GM20431 (cell line): ENCODE measurements around the gene KIAA0232.
"Not testable (repeated sequence)": the region's sequence is repeated elsewhere in the genome, so short reads cannot be mapped to it uniquely, and the experiment has no call there.

Experiments used
- in situ Hi-C: fragments of 300-500 bp; cut with MseI, MboI; formaldehyde crosslinking; loops from one replicate; pipeline ENCODE4 v1.15.0; 2020; ENCODE audit warnings: low sequenced_read_pairs; ENCODE audit not compliant: unreplicated experiment

KIAA0232 gene

DNA sequence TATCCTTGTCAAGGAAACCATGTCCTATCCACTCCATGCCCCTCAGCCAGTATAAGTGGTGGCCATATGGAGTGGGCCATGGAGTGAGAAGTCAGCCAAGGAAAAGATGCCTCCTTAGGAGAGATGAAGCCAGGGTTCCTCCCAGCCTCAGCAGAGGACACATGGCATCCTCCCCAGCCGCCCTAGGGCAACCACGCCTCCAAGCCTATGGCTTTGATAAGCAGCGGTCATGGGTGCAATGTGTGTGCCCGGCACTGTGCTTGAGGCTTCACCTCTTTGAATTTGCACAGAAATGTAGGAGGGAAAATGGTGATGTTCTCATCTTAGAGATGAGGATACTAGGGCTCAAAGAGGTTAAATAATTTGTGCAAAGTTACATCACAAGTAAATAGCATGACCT, 92.5 kb downstream of the KIAA0232 start:
- in situ Hi-C loops, result loop anchor here (10.0 kb wide), 1 partner anchor 150 kb away; no protein-coding TSS in a partner anchor

DNA sequence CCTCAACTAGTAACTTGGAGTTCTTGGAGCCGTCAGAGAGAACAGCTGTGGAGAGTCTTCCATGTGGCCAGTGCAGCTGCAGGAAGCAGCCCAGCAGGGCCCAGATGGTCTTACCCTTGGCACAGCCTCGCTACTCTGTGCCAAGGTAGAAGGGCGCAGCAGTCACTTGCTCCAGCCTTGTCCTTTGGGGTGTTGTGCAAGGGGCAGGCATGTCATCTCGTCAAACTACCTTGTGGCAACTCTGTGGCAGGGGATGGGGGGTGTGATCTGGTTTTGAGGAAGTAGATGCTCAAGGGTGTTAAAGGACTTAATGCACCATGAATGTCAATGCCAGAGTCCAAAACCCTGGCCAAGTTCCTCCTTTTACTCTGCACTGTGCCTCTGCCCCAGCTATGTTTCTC, 92.9 kb downstream of the KIAA0232 start:
- in situ Hi-C loops, result loop anchor here (10.0 kb wide), 1 partner anchor 151 kb away; no protein-coding TSS in a partner anchor

DNA sequence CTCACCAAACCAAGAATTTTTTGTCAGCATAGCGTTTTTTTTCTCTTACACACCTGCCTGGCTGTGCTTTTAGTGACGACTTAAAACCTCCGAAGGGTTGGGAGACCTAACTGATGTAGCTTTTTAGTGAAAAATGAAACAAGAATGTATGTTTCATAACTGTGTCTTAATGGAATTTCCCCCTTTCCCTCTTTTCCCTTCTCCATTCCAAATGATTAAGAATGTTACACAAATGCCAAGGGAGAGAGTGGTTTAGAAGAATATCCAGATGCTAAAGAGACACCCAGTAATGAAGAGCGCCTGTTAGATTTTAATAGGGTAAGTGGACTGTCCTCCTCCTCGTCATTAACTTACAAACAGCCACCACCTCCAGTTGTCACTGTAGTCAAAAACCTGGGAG, 93.9 kb downstream of the KIAA0232 start:
- in situ Hi-C loops, result loop anchor here (10.0 kb wide), 1 partner anchor 152 kb away; no protein-coding TSS in a partner anchor

DNA sequence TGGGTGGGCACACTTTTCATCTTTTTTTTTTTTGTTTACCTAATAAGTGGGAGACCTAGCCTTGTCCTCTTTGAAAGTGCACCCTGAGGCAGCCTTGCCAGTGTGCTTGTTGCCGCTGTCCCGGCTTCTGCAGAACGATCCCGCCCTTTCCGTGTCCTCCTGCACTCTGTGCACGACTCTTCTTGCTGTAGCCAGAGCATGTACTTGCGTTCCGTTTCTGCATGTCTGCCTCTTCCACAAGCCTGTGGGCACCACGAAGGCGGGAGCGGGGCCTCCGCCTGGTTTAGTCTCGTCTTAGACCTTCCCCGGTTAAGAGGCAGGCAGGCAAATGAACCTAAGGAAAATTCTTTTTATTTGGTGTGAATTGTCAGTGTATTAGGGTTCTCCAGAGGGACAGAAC, 94.5 kb downstream of the KIAA0232 start:
- in situ Hi-C loops, result loop anchor here (10.0 kb wide), 1 partner anchor 152 kb away; no protein-coding TSS in a partner anchor

DNA sequence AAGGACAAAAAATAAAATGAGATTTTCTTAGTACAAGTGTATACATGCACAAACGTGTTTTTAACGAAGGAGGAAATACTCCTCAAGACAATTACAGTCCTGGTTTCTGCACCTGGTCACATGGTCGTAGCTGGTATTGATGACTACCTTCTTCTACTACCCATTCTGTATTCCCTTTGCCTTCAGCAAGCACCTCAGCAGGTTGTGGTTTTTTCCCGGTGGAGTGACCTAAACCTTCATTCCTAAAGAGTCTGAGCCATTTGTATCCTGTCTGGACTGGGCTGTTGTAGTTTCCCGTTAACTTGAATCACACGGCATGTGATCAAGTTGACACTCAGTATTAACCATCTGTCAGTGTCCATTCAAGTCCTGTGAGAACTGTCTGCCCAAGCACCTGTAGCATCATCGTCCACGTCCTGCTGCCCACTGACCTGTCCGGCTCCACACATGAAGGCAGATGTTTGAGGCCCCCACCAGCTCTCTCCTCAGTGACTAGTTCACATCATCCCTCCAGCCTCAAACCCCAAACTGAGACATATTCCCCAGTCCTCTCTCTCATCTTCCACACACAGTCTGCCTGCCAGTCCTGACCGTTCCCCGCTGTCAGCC, 96.0 kb downstream of the KIAA0232 start:
- in situ Hi-C loops, result loop anchor here (10.0 kb wide), 1 partner anchor 154 kb away; no protein-coding TSS in a partner anchor

DNA sequence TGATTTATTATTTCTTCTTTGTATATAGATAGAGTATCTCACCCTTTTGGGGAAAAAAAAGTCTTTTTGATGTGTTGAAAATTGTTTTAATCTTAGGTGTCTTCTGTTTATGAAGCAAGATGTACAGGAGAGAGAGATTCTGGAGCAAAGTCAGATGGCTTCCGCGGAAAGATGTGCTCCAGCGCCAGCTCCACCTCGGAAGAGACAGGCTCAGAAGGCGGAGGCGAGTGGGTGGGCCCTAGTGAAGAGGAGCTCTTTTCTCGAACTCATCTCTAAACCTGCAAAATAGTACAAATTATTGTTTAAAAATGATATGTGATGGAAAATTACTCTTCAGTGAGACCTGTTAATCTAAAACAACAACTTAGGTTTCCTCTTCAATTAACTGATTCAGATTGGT, 98.2 kb downstream of the KIAA0232 start:
- in situ Hi-C loops, result no loop called here

DNA sequence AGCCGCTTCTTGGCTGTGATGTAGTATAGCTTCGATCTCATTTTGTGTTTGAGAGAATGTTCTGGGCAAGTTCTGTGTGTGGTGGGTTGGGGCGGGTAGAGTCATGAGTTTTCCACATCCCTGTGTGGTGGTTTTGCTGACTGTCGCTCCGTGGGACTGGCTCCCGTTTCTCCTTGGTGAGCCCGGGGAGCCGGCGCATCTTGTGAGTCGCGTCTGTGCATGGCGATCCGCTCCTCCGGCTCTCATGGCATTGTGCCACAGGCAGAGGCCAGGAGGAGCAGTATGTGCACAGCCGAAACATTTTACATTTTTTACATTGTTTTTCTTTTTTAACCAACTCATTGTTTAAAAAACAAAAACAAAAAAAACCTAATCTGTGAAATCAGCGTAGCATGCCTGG, 99.4 kb downstream of the KIAA0232 start:
- in situ Hi-C loops, result no loop called here

DNA sequence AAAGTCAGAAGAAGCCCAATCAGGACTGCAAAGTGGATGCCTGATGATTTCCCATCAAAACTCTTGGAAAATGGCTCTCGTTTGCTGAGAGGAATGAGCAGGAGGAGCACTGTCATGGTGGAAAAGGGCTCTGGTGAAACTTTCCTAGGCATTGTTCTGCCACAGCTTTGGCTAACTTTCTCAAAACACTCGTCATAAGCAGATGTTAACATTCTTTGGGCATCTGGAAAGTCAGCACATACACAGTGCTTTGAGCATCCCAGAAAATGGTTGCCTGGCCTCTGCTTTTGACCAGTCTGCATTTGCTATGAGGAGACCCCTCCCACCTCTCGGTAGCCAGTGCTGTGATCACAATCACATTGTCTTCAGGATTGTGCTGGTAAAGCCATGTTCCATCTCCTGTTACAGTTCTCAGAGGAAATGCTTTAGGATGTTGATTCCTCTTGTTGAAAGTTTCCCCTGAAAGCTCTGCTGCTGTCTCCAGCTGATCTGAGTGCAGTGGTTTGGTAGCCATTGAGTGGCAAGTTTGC, 101.9 kb downstream of the KIAA0232 start:
- in situ Hi-C loops, result no loop called here

DNA sequence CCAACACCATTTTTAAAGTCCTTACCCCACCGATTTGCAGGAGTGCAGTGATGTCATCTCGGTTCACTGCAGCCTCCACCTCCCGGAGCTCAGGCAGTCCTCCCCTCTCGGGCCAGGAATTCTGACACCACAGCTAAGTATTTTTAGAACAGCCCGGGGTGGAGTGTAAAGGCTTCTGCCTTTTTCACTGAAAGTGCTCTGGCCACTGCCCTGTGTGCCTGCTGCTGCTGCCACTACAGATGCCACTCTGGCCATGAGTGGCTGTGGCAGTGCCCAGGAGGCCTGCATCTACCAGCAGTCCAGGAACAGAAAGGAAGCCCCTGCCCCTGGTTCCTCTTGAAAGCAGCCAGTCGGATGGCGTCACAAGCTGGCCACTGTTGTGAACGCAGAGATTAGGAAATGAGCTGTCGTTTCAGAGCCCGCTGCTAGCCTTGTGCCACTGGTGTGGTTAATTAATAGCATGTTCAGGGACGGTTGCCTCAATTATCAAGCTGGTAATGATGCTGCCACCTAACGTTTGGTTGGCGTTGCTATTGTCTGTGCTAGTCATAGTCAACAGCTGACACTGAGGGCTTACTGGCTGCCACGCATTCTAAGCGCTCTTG, 103.5 kb downstream of the KIAA0232 start:
- in situ Hi-C loops, result no loop called here

DNA sequence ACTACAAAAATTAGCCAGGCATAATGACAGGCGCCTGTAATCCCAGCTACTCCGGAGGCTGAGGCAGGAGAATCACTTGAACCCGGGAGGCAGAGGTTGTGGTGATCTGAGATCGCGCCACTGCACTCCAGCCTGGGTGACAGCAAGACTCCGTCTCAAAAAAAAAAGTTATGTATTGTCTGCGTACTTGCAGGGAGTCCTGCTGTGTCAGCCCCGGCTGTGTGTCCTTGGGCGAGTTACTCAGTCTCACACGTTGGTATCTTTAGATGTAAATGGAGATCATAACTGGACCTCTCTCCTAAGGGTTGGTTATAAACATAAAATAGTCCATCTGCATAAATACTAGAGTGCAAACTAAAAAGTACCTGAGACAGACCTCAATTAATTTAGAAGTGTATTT, 104.4 kb downstream of the KIAA0232 start:
- in situ Hi-C loops, result no loop called here

DNA sequence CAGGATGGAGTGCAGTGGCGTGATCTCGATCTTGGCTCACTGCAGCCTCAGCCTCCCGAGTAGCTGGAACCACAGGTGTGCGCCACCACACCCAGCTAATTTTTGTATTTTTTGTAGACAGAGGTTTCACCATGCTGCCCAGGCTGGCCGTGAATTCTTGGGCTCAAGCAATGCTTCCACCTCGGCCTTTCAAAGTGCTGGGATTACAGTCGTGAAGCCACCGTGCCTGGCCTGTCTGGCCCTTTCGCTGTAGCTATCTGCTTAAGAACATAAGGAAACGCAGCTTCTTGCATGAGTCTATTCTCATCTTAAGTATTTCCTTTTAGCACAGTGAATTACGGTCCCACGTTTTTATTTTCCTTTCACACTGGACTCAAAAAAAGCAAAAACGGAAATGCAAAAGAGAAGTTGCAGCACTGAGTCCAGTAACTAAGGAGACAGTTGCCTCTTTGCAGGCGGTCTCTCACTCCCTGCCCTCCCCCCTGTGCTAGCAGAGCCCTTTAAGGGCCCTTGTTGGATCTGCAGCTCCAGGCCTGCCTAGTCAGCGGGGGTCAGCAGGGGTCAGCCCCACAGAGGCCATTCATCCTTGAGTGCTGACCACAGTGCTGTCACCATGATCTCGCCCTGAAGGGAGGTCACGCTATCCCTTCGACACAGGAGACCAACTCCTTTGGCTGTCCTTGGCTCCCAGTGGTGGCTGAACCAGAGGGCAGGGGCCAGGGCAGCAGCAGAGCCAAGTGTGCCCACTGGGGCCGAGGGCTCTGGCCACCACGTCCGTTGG, 105.3 kb downstream of the KIAA0232 start:
- in situ Hi-C loops, result no loop called here

DNA sequence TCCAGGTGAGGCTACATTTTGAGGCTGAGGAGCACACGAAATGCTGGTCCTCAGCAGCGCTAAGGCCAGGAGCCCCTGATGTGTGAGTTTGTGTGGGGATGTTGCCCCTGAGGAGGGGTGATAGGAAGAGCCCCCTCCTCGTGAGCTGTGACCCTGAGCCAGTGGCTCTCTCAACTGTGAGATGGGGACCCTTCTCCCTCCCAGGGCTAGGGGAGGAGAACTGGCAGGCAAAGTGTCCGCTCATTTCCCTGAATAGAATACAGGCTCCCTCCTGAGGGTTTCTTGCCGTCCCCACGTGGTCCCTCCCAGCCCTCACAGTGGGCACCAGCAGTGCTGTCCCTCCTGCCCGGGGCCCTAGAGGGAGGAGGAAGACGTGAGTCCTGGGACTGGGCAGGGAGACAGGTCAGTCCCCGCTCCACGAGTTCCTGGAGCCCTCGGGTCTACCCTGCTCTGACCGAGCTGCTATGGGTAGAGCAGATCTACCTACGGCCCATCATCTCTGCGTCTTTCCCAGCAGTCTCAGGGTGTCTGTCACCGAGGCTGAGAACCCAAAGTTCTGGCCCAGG, 106.1 kb downstream of the KIAA0232 start:
- in situ Hi-C loops, result no loop called here

DNA sequence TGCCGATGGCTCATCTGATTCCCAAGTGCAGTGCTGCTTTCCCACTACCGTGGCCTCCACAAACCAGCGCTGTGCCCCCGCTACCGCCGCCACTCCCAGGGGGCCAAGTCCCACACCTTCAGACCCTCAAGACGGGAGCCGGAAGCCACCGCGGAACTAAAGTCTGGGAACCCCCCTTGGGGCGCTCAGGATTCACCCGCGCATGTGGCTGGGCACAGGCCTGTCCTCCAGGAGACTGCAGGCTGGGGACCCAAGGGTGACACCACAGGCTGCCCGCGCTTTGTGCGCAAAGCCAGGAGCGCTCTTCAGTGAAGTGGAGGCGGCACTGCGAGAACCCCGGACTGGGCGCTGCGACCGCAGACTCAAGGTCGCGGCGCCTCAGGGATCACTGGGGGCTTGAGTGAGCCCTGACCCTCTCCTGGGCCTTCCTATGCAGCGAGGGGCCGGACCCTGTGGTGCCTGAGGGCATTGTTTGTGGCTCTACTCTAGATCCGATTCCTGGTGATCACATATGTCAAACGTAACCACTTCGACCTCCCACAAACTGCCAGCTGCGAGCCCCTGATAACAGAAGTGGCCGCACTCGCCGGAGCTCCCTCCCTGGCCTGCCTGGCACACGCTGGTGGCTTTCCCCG, 106.7 kb downstream of the KIAA0232 start:
- in situ Hi-C loops, result no loop called here

DNA sequence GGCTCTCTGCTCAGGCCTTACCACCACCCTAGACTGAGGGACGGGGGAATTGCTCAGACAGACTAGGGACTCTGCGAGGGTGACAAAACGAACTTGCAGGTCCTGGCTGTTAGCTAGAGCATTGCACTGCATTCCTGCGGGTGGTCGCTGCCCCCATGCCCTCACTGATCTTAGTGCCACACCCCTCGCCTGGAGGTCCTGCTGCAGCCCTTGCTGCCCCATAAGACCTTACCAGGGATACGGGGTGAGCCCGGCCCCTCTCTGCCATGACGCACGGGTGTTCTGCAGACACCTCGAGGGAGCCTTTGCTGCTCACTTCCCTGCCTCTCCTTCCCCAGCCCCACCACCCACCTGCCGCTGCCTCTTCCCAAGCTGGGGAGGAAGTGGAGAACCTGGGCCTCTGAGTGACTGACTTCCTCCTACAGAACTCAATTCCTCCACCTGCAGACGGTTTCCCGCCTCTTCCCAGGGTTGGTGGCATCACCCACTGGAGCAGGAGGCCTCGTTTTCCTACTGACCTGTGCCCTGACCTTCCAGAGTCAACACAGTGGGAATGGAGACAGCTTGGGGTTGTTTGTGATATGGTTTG, 107.3 kb downstream of the KIAA0232 start:
- in situ Hi-C loops, result no loop called here

DNA sequence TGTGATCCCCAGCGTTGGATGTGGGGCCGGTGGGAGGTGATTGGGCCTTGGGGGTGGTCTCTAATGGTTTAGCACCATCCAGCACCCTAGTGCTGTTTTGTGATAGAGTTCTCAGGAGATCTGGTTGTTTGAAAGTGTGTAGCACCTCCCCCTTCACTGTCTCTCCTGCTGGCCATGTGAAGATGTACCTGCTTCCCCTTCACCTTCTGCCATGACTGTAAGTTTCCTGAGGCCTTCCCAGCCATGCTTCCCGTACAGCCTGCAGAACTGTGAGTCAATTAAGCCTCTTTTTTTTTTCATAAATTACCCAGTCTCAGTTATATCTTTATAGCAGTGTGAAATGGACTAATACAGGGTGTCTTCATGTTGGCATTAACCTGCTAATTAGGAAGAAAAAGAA, 107.8 kb downstream of the KIAA0232 start:
- in situ Hi-C loops, result no loop called here

DNA sequence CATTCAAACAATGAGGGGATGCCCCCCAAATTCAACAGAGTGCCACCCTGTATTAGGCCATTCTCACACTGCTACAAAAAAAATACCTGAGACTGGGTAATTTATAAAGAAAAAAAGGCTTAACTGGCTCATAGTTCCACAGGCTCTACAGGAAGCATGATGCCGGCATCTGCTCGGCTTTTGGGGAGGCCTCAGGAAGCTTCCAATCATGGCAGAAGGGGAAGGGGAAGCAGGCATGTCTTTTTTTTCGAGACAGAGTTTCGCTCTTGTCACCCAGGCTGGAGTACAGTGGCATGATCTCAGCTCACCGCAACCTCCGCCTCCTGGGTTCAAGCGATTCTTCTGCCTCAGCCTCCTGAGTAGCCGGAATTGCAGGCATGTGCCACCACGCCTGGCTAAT, 108.4 kb downstream of the KIAA0232 start:
- in situ Hi-C loops, result not testable (repeated sequence)

DNA sequence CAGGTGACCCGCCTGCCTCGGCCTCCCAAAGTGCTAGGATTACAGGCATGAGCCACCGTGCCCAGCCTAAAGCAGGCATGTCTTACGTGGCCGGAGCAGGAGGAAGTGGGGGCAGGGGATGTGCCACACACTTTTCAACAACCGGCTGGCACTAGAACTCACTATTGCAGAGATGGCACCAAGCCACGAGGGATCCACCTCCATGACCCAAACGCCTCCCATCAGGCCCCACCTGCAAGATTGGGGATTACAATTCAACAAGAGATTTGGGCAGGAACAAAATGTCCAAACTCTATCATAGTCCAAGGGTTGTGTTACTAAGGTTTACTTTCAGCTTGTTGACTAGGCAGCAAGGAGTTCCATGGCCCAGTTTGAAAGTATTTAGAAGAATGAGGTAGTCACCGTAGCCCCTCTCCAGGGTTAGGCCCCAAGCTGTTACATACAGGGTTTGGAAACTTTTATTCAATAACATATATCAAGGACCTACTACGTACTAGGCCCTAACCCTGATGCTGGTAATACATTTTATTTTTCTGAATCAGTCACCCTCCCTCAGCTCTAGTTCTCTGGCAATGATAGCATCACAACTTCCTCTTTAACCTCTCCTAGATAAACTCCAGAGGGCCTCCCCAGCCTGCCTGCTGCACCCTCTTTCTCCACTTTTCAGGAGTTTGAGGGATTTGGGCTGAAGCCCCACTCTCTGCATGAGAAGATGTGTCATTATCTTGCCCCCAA, 109.1 kb downstream of the KIAA0232 start:
- in situ Hi-C loops, result no loop called here

DNA sequence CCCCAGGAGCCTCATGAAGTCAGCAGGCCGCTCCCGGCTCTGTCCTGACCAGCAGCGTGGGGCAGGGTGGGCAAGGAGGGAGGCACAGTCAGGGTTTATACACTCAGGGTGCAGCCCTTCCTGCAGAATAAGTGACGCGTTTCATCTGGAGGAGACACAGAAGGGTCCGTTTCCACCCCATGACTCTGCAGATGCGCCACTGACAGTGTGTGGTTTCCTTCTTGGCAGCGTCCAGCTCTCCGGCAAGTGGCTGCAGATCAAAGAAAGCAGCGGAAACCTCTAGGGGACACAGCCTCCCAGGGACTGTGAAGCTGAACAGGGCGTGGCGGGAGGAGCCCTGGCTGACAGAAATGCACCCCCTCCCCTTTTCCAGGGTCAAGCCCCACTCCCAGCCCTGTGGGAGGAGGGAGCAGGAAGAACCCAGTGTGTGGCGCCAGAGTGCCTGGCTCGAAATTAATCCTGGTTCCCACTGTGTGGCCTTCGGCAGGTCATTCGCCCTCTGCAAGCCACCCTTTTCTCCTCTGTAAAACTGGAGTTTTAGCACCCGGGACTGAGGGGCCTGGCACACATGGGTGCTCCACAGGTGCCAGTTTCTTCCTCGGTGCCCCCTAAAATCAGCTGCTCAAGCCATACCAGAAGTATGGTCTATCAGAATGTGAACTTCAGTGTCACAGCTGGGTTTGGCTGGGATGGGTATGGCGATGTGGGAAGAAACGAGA, 109.8 kb downstream of the KIAA0232 start:
- in situ Hi-C loops, result no loop called here

DNA sequence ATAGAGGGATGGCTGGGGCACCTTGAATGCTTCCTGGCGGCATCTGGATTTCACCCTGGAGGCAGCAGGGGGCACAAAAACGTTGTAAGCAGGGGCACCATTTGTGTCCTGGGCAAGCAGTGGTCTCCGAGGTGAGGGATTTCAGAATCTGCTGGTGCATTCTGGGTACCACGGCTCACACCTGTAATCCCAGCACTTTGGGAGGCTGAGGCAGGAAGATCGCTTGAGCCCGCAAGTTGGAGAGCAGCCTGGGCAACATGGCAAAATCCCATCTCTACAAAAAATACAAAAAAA, 110.3 kb downstream of the KIAA0232 start:
- in situ Hi-C loops, result no loop called here
